CD4-positive, alpha-beta T cell treated with Interleukin-17A for 4 hours (primary cell): Measurements from ENCODE around the gene C15orf39.
"Not testable (repeated sequence)": the region's sequence is repeated elsewhere in the genome, so short reads cannot be mapped to it uniquely, and the experiment has no call there.

ENCODE experiments used
- DNase-seq: peaks from one replicate; pipeline ENCODE4 v3.0.0-alpha.2; 2020; ENCODE audit warnings: mixed read lengths

C15orf39 gene

GRCh38 chr15:75201616-75202250, at the start of gene C15orf39:
Gene C15orf39 (plus strand): TSS chr15:75201882. CDS start chr15:75206049, 4,167 bp downstream.
- peak; percentile 91 for DNase-seq

GRCh38 chr15:75152382-75153079, 49.2 kb upstream of the C15orf39 start:
- DNase-seq, result no peak

DNA sequence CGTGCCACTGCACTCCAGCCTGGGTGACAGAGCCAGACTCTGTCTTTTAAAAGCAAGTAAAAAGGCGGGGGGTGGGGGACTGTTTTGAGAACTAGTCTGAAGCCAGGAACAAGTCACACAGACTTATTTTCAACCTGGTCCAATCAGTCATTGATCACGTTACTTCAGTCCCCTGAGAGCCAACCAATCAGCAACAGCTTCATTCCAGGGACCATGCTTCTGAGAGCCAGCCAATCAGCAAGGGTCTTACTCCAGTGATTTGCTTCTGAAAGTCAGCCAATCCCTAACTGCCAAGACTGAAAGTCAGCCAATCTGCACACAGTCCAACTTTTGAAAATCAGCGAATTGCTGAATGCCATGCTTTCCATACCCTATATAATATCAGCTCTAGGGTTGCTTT, 48.6 kb upstream of the C15orf39 start:
- DNase-seq, result peak; percentile 8

- no peak for DNase-seq
Measured at GRCh38 chr15:75153565-75154276, 48.0 kb upstream of the C15orf39 start.

- no peak for DNase-seq
Measured at GRCh38 chr15:75154461-75155062, 47.1 kb upstream of the C15orf39 start.

- no peak for DNase-seq
Measured at GRCh38 chr15:75156326-75157215, 45.1 kb upstream of the C15orf39 start.

GRCh38 chr15:75158402-75158801, 43.3 kb upstream of the C15orf39 start:
- DNase-seq, result no peak

DNA sequence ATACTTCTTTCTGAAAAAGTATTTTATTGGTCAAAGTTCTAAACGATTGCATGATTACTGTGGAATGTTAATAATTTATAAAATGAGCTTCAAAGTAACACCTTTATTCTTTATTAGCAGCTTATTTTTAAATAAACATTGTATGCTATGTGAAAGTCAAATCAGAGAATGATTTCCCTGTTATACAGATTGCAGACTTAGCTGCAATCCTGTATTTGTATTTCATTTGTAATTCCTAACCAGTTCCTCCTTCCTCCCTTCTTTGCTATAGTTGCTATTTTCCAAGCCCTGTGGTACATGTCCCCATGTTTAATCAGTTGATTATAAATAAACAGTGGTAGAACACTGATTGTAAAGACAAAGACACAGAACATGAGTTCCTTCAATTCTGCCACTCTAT, 42.4 kb upstream of the C15orf39 start:
- DNase-seq, result no peak

- no peak for DNase-seq
Measured at GRCh38 chr15:75161106-75161916, 40.4 kb upstream of the C15orf39 start.

- DNase-seq, result no peak
Measured at GRCh38 chr15:75161917-75162414, 39.7 kb upstream of the C15orf39 start.

GRCh38 chr15:75163150-75163564, 38.5 kb upstream of the C15orf39 start:
- DNase-seq, result no peak

- DNase-seq, result no peak
Measured at GRCh38 chr15:75164625-75165350, 36.9 kb upstream of the C15orf39 start.

- not testable (repeated sequence) for DNase-seq
Measured at GRCh38 chr15:75166489-75167063, 35.1 kb upstream of the C15orf39 start.

DNA sequence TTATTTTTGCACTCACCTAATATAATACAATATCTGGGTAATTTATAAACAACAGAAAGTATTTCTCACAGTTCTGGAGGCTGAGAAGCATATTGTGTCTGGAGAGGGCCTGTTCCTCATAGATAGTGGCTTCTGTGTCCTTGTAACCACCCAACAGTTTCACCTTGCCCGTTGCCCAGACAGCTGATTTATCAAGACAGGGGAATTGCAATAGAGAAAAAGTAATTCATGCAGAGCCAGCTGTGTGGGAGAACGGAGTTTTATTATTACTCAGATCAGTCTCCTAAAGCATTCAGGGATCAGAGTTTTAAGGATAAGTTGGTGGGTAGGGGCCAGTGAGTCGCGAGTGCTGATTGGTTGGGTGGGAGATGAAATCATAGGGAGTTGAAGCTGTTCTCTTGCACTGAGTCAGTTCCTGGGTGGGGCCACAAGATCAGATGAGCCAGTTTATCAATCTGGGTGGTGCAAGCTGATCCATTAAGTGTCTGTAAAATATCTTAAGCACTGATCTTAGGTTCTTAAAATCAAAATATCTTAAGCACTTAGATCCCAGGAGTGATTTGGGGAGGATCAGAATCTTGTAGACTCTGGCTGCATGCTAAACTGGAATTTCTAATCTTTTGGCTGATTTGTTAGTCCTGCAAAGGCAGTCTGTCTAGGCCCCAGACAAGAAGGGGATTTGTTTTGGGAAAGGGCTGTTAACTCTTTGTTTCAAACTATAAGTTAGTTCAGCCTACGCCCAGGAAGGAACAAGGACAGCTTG, 33.9 kb upstream of the C15orf39 start:
- DNase-seq, result no peak

DNA sequence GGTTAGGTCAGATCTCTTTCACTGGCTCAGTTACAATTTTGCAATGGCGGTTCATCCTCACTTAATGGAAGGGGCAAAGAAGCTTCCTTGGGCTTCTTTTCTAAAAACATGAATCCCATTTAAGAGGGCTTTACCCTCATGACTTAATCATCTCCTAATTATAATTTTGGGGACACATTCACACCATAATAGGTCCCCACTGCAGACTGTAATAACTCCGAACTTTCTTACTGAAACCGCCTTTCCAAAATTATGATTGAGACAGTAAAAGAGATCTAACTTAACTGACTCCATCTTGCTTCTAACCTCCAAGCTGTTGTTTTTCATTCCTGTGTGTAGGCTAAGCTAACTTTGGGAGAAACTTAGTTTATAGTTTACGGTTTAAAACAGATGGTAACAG, 33.3 kb upstream of the C15orf39 start:
- DNase-seq, result no peak

- DNase-seq, result no peak
Measured at GRCh38 chr15:75170203-75170602, 31.5 kb upstream of the C15orf39 start.

DNA sequence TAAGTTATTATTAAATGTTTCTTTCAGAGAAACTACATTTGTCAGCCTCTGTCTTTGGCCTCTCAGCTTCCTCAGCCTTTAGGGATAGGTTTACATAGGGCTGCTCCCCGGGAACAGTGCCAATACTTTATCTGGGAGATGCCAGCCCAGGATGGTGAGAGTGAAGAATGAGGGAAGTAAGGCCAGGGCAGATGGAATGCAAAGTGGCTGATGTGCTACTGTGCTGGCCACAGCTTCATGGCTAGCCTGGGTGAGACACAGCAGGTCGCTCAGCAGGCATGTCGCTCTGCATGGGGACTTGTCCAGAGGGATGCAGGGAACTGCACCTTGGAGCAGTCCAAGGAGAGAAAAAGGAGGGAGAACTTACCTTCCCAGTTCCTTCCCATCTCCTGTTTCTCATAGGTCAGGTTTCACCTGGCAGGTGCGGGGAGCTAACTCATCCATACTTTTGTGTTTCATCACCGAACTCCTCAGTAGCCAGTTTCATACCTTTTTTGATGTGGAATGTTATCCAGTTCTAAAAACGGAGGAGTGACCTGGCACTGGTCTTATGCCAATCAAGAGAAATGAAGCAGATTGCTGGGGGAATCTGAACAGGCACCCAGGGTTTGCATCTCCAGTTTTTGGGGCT, 30.9 kb upstream of the C15orf39 start:
- no peak for DNase-seq

DNA sequence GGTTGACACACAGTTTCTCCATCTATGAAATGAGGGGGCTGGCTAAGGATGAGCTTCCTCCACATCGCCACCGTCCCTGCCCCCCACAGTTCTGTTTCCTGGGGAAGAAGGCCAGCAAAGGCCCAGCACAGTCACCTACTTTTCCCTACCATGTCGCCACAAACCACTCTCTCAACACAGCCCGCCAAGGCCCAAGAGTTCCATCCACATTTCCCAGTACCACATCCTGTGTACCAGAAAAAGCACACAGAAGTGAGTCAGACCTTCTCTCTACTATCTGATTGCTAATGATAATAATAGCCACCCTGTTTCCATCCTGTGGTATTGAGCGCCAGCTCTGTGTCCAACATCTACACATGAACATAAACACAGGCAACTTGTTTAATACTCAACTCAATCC, 30.3 kb upstream of the C15orf39 start:
- DNase-seq, result no peak

DNA sequence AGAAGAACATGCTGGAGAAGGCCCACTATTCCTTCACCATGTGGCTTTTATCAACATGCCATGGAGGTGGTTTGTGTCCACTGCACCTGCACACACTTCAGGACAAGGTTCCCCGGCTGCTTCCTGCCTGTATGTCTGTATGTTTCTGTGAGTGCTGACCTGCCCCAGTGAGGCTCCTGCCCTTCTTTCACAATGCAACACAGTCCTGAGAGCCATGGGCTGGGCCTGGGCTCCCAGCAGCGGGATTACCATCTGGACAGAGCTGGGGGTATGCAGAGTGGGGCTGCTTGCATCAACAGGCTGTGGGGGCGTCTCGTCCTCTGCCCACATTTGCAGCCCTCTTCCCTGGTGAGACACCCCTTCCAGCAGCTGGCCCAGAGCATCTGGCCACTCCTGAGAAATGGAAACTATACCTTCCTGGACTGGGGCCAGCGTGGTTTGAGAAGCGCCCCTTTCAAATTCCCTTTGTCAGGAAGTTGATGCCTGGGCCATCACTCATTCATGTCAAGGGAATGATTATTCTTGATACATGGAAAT, 29.3 kb upstream of the C15orf39 start:
- no peak for DNase-seq
